GM19193 (cell line): ENCODE measurements around the gene DRD3.

Experiments
- POLR2A ChIP-seq: IDR thresholded peaks from 4 replicates; pipeline ENCODE4 v1.6.1; 2011; ENCODE audit not compliant: insufficient read depth, insufficient read length; ENCODE audit errors: extremely low read depth

DRD3 gene

DNA sequence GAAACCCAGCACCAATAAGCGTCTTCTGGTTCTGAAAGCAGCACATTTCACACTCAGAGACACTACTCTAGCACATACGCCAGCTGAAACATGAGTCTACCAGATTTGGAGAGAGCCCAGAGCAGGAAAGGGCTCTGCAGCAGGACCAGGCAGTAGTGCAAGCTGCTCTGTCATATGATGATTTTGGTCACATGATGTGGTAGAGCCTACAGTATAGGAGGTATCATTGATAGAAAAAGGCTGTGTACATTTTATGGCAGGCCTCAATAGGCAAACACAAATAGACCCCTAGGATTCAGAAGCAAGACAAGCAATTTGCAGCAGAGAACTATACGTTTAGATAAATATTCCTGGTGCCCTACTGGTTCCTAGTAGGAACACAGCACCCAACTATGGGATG is 64.1 kb downstream of the DRD3 start:
- TF ChIP-seq POLR2A = no peak

- TF ChIP-seq POLR2A = no peak
These were observed 66.2 kb downstream of the DRD3 start for GRCh38 chr3:114112696-114113095.

GRCh38 chr3:114111060-114111770 is 67.6 kb downstream of the DRD3 start:
- no peak for TF ChIP-seq POLR2A

GRCh38 chr3:114110439-114110838 is 68.4 kb downstream of the DRD3 start:
- no peak for TF ChIP-seq POLR2A

GRCh38 chr3:114108137-114108536 is 70.7 kb downstream of the DRD3 start:
- no peak for TF ChIP-seq POLR2A

GRCh38 chr3:114104414-114104813 is 74.4 kb downstream of the DRD3 start:
- no peak for TF ChIP-seq POLR2A

- TF ChIP-seq POLR2A = no peak
These were observed 75.0 kb downstream of the DRD3 start for GRCh38 chr3:114103858-114104257.

- TF ChIP-seq POLR2A = no peak
These were observed 75.7 kb downstream of the DRD3 start for GRCh38 chr3:114103181-114103580.

- TF ChIP-seq POLR2A = no peak
These were observed 77.8 kb downstream of the DRD3 start for GRCh38 chr3:114101101-114101500.

DNA sequence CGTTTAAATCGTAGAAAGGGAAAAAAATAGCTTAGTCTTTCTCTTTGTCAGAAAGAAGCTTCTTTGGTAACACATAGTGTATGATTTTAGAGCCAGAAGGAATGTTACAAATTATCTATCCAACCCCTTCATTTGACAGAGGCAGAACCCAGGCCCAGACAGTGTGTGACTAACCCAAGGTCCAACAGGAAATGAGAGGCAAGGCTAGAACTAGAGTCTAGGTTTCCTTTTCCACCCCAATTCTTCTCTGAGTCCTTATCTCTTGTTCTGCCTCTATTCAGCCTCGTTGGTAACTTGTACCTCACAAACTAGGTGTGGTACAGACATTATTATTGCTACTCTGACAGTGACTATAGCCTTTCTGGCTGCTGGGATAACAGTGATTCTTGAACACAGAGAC is 83.1 kb downstream of the DRD3 start:
- TF ChIP-seq POLR2A = no peak

GRCh38 chr3:114093596-114093995 is 85.3 kb downstream of the DRD3 start:
- no peak for TF ChIP-seq POLR2A

- TF ChIP-seq POLR2A = no peak
These were observed 85.9 kb downstream of the DRD3 start for GRCh38 chr3:114093016-114093380.

DNA sequence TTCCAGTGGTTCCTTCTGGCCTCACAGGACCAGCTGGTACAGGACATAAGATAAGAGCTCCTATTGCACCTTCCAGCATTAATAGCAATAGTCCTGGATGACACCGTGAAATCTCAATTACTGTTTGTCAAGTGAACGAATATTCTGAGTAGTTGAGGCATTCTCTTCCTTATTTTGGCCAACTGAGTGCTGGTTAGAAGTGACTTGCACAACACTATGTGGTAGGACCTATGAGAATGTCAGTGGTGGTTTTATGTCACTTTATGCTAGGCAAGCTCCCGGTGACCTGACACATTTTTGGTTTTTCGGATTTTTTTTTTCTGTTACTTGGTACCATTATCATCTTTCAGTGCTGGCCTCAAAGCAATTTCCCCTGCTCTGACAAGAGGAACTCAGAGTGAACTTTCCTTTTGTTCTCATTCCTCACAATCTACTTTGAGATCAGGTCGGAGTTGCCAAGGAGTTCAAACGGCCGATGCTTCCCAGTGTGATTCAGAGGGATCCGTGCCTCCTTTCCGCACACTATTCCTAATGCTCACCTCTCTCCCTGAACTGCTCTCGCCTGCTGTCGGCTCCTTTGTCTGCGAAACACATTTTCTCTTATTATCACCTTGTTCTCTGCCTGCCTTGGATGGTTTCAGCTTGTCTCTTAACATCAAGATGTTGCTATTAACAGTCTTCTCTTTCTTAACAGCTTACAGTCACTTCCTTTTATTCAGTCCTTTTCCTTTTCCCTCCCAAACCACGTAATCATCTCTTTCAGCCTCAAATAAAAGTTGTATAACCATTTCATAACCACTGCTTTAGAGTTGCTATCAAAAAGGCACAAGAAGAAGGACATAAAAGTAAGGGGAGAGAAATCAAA is 86.5 kb downstream of the DRD3 start:
- no peak for TF ChIP-seq POLR2A

- TF ChIP-seq POLR2A = no peak
These were observed 89.2 kb downstream of the DRD3 start for GRCh38 chr3:114089675-114090074.

- no peak for TF ChIP-seq POLR2A
These were observed 92.5 kb downstream of the DRD3 start for GRCh38 chr3:114086356-114086755.

GRCh38 chr3:114083112-114083511 is 95.7 kb downstream of the DRD3 start:
- no peak for TF ChIP-seq POLR2A
